Neural cell (in vitro differentiated cells): ENCODE data around the gene ARFGAP3. TPM values are rescaled to one million over a fixed set of nuclear protein-coding genes. Genes with fewer than 3 reads are reported as not detected.

ENCODE experiments used
- H2AFZ ChIP-seq: fragments of 200-600, 300-800 bp; sonication (generic), shearing (Covaris generic); 2 replicates; pipeline ENCODE4 v1.6.0; 2014; ENCODE audit warnings: low read depth, mild to moderate bottlenecking, antibody characterized with exemption, low read length, moderate library complexity
- H3F3A ChIP-seq: fragments of 200-600 bp; shearing (Covaris generic); 2 replicates; pipeline ENCODE4 v1.6.1; 2016; ENCODE audit warnings: mild to moderate bottlenecking, moderate library complexity, mixed read lengths, antibody characterized with exemption, low read length; ENCODE audit not compliant: insufficient read depth, poor library complexity, severe bottlenecking
- H3K27ac ChIP-seq: fragments of 200-600, 300-800 bp; sonication (generic), shearing (Covaris generic); 2 replicates; pipeline ENCODE4 v1.5.1; 2014; ENCODE audit warnings: mild to moderate bottlenecking, low read length, moderate library complexity
- H3K27me3 ChIP-seq: fragments of 300-800, 200-600 bp; sonication (generic), shearing (Covaris generic); 2 replicates; pipeline ENCODE4 v1.6.0; 2014; ENCODE audit warnings: mild to moderate bottlenecking, low read depth, low read length, moderate library complexity; ENCODE audit not compliant: insufficient read depth
- H3K36me3 ChIP-seq: fragments of 300-800, 200-600 bp; sonication (generic), shearing (Covaris generic); 2 replicates; pipeline ENCODE4 v1.5.1; 2014; ENCODE audit warnings: mild to moderate bottlenecking, antibody characterized with exemption, low read length, moderate library complexity; ENCODE audit not compliant: insufficient read depth
- H3K4me2 ChIP-seq: fragments of 300-800, 200-600 bp; sonication (generic), shearing (Covaris generic); 2 replicates; pipeline ENCODE4 v1.6.0; 2014; ENCODE audit warnings: mild to moderate bottlenecking, low read length
- H3K4me3 ChIP-seq: fragments of 300-800, 200-600 bp; sonication (generic), shearing (Covaris generic); 2 replicates; pipeline ENCODE4 v1.5.1; 2014; ENCODE audit warnings: mild to moderate bottlenecking, low read length, moderate library complexity
- H3K79me2 ChIP-seq: fragments of 200-600 bp; shearing (Covaris generic); replicated peaks from 2 replicates; pipeline ENCODE4 v1.6.0; 2014; ENCODE audit warnings: mild to moderate bottlenecking, low read length, moderate library complexity; ENCODE audit not compliant: insufficient read depth
- H3K9ac ChIP-seq: fragments of 300-800, 200-600 bp; sonication (generic), shearing (Covaris generic); 2 replicates; pipeline ENCODE4 v1.6.1; 2016; ENCODE audit warnings: mild to moderate bottlenecking, low read length, mixed read lengths
- H3K9me2 ChIP-seq: fragments of 200-600 bp; shearing (Covaris generic); 2 replicates; pipeline ENCODE4 v1.6.1; 2016; ENCODE audit warnings: mild to moderate bottlenecking, low read length, mixed read lengths; ENCODE audit not compliant: insufficient read depth
- H3K9me3 ChIP-seq: fragments of 200-600, 300-800 bp; sonication (generic), shearing (Covaris generic); 2 replicates; pipeline ENCODE4 v1.6.1; 2016; ENCODE audit warnings: mild to moderate bottlenecking, mixed run types, low read length, moderate library complexity, mixed read lengths
- H4K20me1 ChIP-seq: fragments of 200-600 bp; shearing (Covaris generic); 2 replicates; pipeline ENCODE4 v1.6.1; 2016; ENCODE audit warnings: mild to moderate bottlenecking, mixed run types; ENCODE audit not compliant: insufficient read depth
- CTCF ChIP-seq: fragments of 450-650 bp; IDR thresholded peaks from 2 replicates; pipeline ENCODE4 v1.5.1; 2014; ENCODE audit warnings: antibody characterized with exemption, mild to moderate bottlenecking, moderate library complexity; ENCODE audit not compliant: poor library complexity, severe bottlenecking
- EP300 ChIP-seq: fragments of 450-650 bp; conservative IDR thresholded peaks from 2 replicates; pipeline ENCODE4 v1.6.1; 2014; ENCODE audit warnings: antibody characterized with exemption, mild to moderate bottlenecking, moderate library complexity; ENCODE audit not compliant: poor library complexity, severe bottlenecking
- EZH2 ChIP-seq: fragments of 200-600, 300-800 bp; shearing (Covaris generic), sonication (generic); IDR thresholded peaks from 2 replicates; pipeline ENCODE4 v1.6.1; 2014; ENCODE audit warnings: antibody characterized with exemption, low read length, borderline replicate concordance, mild to moderate bottlenecking; ENCODE audit not compliant: insufficient read depth, poor library complexity, severe bottlenecking
- MXI1 ChIP-seq: fragments of 450-650 bp; conservative IDR thresholded peaks from 2 replicates; pipeline ENCODE4 v1.6.1; 2014; ENCODE audit warnings: antibody characterized with exemption, mild to moderate bottlenecking; ENCODE audit not compliant: poor library complexity, severe bottlenecking
- POLR2AphosphoS5 ChIP-seq: IDR thresholded peaks from 2 replicates; pipeline ENCODE4 v1.6.1; 2012
- RAD21 ChIP-seq: fragments of 450-650 bp; conservative IDR thresholded peaks from 2 replicates; pipeline ENCODE4 v1.6.1; 2014; ENCODE audit warnings: antibody characterized with exemption, mild to moderate bottlenecking, moderate library complexity
- REST ChIP-seq: IDR thresholded peaks from 2 replicates; pipeline ENCODE4 v1.6.1; 2012; ENCODE audit warnings: borderline replicate concordance
- SMC3 ChIP-seq: fragments of 450-650 bp; conservative IDR thresholded peaks from 2 replicates; pipeline ENCODE4 v1.6.1; 2014; ENCODE audit warnings: antibody characterized with exemption, mild to moderate bottlenecking, moderate library complexity; ENCODE audit not compliant: poor library complexity
- TAF1 ChIP-seq: IDR thresholded peaks from 2 replicates; pipeline ENCODE4 v1.6.1; 2012; ENCODE audit warnings: low read depth
- polyA plus RNA-seq: library from polyadenylated mRNA; depleted of rRNA; stranded (reverse); fragments of >200 nt; gene quantifications from 2 replicates; pipeline ENCODE4 v1.2.3, GENCODE V29; 2014

The ARFGAP3 gene
- polyA plus RNA-seq, 1 donor from 2014 or later = 80.7 TPM

DNA sequence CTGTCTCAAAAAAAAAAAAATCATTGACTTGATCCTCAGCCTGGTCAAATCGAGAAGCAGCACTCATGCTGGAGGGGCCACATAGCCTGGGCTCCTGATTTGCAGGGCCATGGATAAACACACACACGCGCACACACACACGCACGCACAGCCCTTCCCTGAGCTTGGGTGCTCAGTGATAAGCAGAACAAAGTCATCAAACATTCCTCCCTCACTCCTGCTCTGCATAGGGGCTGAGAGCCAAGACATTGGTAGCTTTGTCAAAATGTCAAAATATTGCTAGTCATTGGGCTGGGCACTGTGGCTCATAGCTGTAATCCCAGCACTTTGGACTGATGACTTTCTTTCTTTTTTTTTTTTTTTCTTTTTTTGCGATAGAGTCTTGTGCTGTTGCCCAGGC, 102.4 kb downstream of the ARFGAP3 start:
- H3K36me3 ChIP-seq = no peaks in the 10 kb centered on the region
- no peaks in the 10 kb centered on the region for H4K20me1 ChIP-seq
- no peaks in the 10 kb centered on the region for H3K9me2 ChIP-seq
- no peak overlapping the region for H3K4me3 ChIP-seq
- no peaks in the 10 kb centered on the region for H3K27me3 ChIP-seq
- H3F3A ChIP-seq = no peaks in the 10 kb centered on the region
- no peak overlapping the region for H3K4me2 ChIP-seq
- H2AFZ ChIP-seq = no peak overlapping the region
- H3K27ac ChIP-seq = no peak overlapping the region
- H3K79me2 ChIP-seq = no peaks in the 10 kb centered on the region
- TF ChIP-seq POLR2AphosphoS5 (no peak), SMC3 (no peak), TAF1 (no peak), EP300 (no peak), CTCF (no peak), EZH2 (no peak), REST (no peak), RAD21 (no peak), MXI1 (no peak)
- H3K9me3 ChIP-seq = no peaks in the 10 kb centered on the region
- H3K9ac ChIP-seq = no peak overlapping the region

DNA sequence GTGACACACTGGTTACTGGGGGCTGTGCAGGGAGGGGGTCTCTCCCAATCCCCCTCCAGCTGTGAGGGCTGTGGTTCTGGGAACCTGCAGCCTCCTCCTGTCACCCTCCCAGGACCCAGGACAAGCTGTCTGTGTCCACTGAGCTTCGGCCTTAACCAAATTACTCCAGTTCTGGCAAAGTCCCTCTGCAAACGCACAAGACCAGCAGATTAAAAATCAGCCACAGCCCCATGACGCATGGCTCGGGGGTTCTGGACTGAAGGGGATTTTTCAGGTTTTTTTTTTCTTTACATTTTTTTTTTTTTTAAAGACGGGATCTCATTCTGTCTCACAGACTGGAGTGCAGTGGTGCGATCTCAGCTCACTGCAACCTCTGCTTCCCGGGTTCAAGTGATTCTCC, 104.2 kb downstream of the ARFGAP3 start:
- H3K36me3 ChIP-seq = no peaks in the 10 kb centered on the region
- TF ChIP-seq REST (no peak), TAF1 (no peak), EP300 (no peak), RAD21 (no peak), MXI1 (no peak), CTCF (no peak)
- H2AFZ ChIP-seq = no peak overlapping the region
- no peaks in the 10 kb centered on the region for H3K9me3 ChIP-seq
- no peak overlapping the region for H3K4me3 ChIP-seq
- no peaks in the 10 kb centered on the region for H3K27me3 ChIP-seq
- H3K9ac ChIP-seq = no peak overlapping the region
- no peaks in the 10 kb centered on the region for H4K20me1 ChIP-seq
- H3K9me2 ChIP-seq = no peaks in the 10 kb centered on the region
- H3K79me2 ChIP-seq = no peaks in the 10 kb centered on the region
- H3K27ac ChIP-seq = no peak overlapping the region
- H3K4me2 ChIP-seq = no peak overlapping the region
- H3F3A ChIP-seq = no peaks in the 10 kb centered on the region
